Memory B cell (primary cell): ENCODE data around the gene POGZ.

Experiments
- ATAC-seq: fragments of 150-1000 bp; cut with Tn5 transposase; 2 replicates; pipeline ENCODE4 v1.10.0; 2021; ENCODE audit warnings: low read depth, mild to moderate bottlenecking, moderate library complexity
- DNase-seq, 2 donors: peaks; one replicate each; pipeline ENCODE4 v3.0.0; 2022; ENCODE audit warnings: low spot score in 2 of 2
- H3K27ac Mint-ChIP-seq: one replicate; pipeline ENCODE4 v1.8.0; 2022; ENCODE audit warnings: mild to moderate bottlenecking, moderate library complexity, mixed read lengths
- H3K27me3 Mint-ChIP-seq: one replicate; pipeline ENCODE4 v1.8.0; 2022; ENCODE audit warnings: mixed read lengths
- H3K36me3 Mint-ChIP-seq: one replicate; pipeline ENCODE4 v1.8.0; 2022; ENCODE audit warnings: mild to moderate bottlenecking, mixed read lengths
- H3K4me1 Mint-ChIP-seq: one replicate; pipeline ENCODE4 v1.8.0; 2022; ENCODE audit warnings: mixed read lengths
- H3K4me3 Mint-ChIP-seq: one replicate; pipeline ENCODE4 v1.8.0; 2022; ENCODE audit warnings: mild to moderate bottlenecking, moderate library complexity, mixed read lengths
- H3K9me3 Mint-ChIP-seq: one replicate; pipeline ENCODE4 v1.8.0; 2022; ENCODE audit warnings: mixed read lengths

POGZ gene

DNA sequence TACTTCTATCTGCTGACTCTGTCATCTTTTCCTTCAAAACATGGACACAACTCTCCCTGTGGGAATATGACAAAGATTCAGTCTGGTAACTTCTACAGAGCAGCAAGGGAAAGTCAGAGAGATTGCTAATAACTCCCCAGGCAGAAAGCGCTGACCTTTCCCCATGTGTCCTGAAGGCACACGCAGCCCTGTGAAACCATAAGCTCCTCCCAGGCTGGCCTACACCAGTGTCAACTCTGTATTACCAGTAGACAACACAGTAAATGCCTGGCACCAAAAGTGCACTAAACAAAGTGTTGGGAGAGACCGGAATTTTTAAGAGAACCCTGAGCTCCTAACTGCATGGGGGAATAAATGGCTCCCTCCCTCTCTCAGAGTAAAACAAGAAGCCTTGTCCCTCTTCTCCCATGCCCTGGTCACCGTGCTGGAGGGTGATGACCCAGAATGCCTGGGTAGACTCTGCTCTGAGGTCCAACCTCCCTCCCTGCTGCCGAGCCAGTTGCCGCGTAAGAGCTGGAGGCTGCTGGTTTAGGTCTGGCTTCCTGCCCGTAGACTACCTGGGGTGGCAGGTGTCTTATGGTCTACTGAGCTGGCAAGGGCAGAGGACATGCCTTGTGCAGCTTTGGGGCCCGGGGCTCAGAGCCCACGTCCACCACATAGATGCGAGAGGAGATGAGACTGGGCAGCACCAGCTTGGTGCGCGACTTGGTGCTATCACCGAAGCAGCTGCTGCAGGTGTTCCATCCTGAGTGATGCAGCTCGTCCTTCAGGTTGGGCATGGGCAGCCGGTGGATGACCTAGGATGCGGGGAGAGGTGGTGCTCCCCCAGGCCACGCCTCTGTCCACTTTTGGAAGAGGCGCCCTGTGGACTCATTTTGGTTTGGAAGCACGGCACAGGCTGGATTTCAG is 90.6 kb downstream of the POGZ start:
- no peak for DNase-seq
- H3K36me3 Mint-ChIP-seq, result no peaks in the 10 kb centered on the region
- H3K9me3 Mint-ChIP-seq, result no peaks in the 10 kb centered on the region
- no peaks in the 10 kb centered on the region for H3K27me3 Mint-ChIP-seq
- ATAC-seq, result no peak
- no peaks in the 10 kb centered on the region for H3K4me1 Mint-ChIP-seq
- H3K4me3 Mint-ChIP-seq, result no peak overlapping the region
- no peak overlapping the region for H3K27ac Mint-ChIP-seq

GRCh38 chr1:151367658-151368392 is 91.5 kb downstream of the POGZ start:
- H3K36me3 Mint-ChIP-seq, result no peaks in the 10 kb centered on the region
- DNase-seq, result no peak
- H3K4me1 Mint-ChIP-seq, result no peaks in the 10 kb centered on the region
- ATAC-seq, result no peak
- no peaks in the 10 kb centered on the region for H3K27me3 Mint-ChIP-seq
- no peaks in the 10 kb centered on the region for H3K9me3 Mint-ChIP-seq
- H3K27ac Mint-ChIP-seq, result no peak overlapping the region
- no peak overlapping the region for H3K4me3 Mint-ChIP-seq

- Mint-ChIP-seq H3K4me1 (no peaks in the 10 kb centered on the region), H3K9me3 (peaks cover 3% of the 10 kb centered on the region), H3K36me3 (peaks cover 3% of the 10 kb centered on the region), H3K27ac (no peak overlapping the region), H3K27me3 (no peaks in the 10 kb centered on the region), H3K4me3 (no peak overlapping the region)
- no peak for ATAC-seq
- DNase-seq, result no peak
Observed at GRCh38 chr1:151364996-151365395, 94.3 kb downstream of the POGZ start.

GRCh38 chr1:151362308-151363155 is 96.8 kb downstream of the POGZ start:
- ATAC-seq, result no peak
- Mint-ChIP-seq H3K9me3 (peaks cover 3% of the 10 kb centered on the region), H3K4me1 (no peaks in the 10 kb centered on the region), H3K4me3 (no peak overlapping the region), H3K27ac (no peak overlapping the region), H3K36me3 (peaks cover 3% of the 10 kb centered on the region), H3K27me3 (no peaks in the 10 kb centered on the region)
- DNase-seq, result no peak

- Mint-ChIP-seq H3K27ac (no peak overlapping the region), H3K4me1 (no peaks in the 10 kb centered on the region), H3K27me3 (no peaks in the 10 kb centered on the region), H3K9me3 (peaks cover 3% of the 10 kb centered on the region), H3K36me3 (peaks cover 3% of the 10 kb centered on the region), H3K4me3 (no peak overlapping the region)
- DNase-seq (no peak), ATAC-seq (no peak)
Observed at GRCh38 chr1:151361883-151362282, 97.4 kb downstream of the POGZ start.

DNA sequence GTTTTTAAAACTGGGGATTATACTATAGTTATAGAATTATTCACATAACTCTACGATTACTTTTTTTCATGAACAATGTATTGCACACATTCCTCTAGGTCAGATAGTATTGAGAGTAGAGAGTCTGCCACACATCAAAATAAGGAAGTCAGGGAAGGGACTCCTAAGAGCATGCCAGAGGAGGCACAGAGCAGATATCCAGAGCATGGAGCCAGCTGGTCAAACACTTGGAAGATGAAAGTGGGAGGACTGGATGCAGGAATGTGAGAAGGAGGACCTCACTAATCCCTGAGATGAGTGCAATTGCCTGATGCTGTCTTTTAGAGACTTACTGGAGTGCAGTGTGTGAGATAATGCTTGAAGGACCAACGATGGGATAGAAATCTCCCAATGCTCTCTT is 102.6 kb downstream of the POGZ start:
- peaks cover under 1% of the 10 kb centered on the region for H3K36me3 Mint-ChIP-seq
- H3K9me3 Mint-ChIP-seq, result peaks cover under 1% of the 10 kb centered on the region
- DNase-seq (no peak), ATAC-seq (no peak)
- H3K27ac Mint-ChIP-seq, result peak overlapping the region; percentile 12
- no peaks in the 10 kb centered on the region for H3K27me3 Mint-ChIP-seq
- H3K4me1 Mint-ChIP-seq, result no peaks in the 10 kb centered on the region
- H3K4me3 Mint-ChIP-seq, result no peak overlapping the region
